Common myeloid progenitor, CD34-positive (primary cell): ENCODE results near the gene METTL5.

Source experiments
- CTCF ChIA-PET: fragments of 350-600 bp; sonication (Branson Sonifier 250); formaldehyde crosslinking; loops from one replicate; lab custom pipeline; 2021; ENCODE audit warnings: antibody characterized with exemption; lab: Charles Lee
- POLR2A ChIA-PET: fragments of 350-600 bp; sonication (Branson Sonifier 250); formaldehyde crosslinking; loops from one replicate; lab custom pipeline; 2021; ENCODE audit warnings: antibody characterized with exemption; lab: Charles Lee
- DNase-seq, 3 donors: peaks; one replicate each; pipeline versions ENCODE4 v3.0.0 to v3.0.0-alpha.2; 2013
- H3K27ac ChIP-seq, 2 experiments: 1 replicate in 1 of 2; 2 replicates in 1 of 2; pipeline ENCODE4 v1.7.0; 2013; ENCODE audit warnings: inconsistent platforms in 2 of 2, low read length in 2 of 2, mild to moderate bottlenecking in 2 of 2, low read depth in 1 of 2, moderate library complexity in 1 of 2; ENCODE audit not compliant: severe bottlenecking in 2 of 2, insufficient read depth in 1 of 2, poor library complexity in 1 of 2
- H3K27me3 ChIP-seq, 5 experiments: replicated peaks in 2 of 5; 1 replicate in 3 of 5; 2 replicates in 2 of 5; pipeline versions ENCODE4 v1.6.1 to v1.7.0; 2013; ENCODE audit warnings: low read length in 4 of 5, mild to moderate bottlenecking in 2 of 5, moderate library complexity in 2 of 5, inconsistent platforms in 1 of 5; ENCODE audit not compliant: insufficient read depth in 5 of 5, control insufficient read depth in 4 of 5
- H3K36me3 ChIP-seq, 4 experiments: 1 replicate in 2 of 4; 2 replicates in 2 of 4; pipeline versions ENCODE4 v1.6.1 to v1.7.0; 2013; ENCODE audit warnings: low read length in 3 of 4, control low read depth in 1 of 4, mild to moderate bottlenecking in 1 of 4; ENCODE audit not compliant: control insufficient read depth in 4 of 4, insufficient read depth in 4 of 4
- H3K4me1 ChIP-seq, 4 experiments: 1 replicate in 3 of 4; 2 replicates in 1 of 4; pipeline versions ENCODE4 v1.6.1 to v1.7.1; 2013; ENCODE audit warnings: low read length in 3 of 4, mild to moderate bottlenecking in 3 of 4, control low read depth in 1 of 4, inconsistent platforms in 1 of 4, moderate library complexity in 1 of 4; ENCODE audit not compliant: control insufficient read depth in 4 of 4, insufficient read depth in 4 of 4; ENCODE audit errors: control extremely low read depth in 1 of 4
- H3K4me3 ChIP-seq, 7 experiments: 1 replicate in 4 of 7; 2 replicates in 3 of 7; pipeline versions ENCODE4 v1.5.1 to v1.7.0; 2013; ENCODE audit warnings: mild to moderate bottlenecking in 7 of 7, low read length in 6 of 7, moderate library complexity in 6 of 7, inconsistent platforms in 2 of 7, low read depth in 2 of 7, control low read depth in 1 of 7; ENCODE audit not compliant: insufficient read depth in 4 of 7, control insufficient read depth in 1 of 7; ENCODE audit errors: extremely low read depth in 1 of 7
- H3K9me3 ChIP-seq, 5 experiments: 1 replicate in 4 of 5; 2 replicates in 1 of 5; pipeline versions ENCODE4 v1.6.1 to v1.7.1; 2013; ENCODE audit warnings: low read length in 4 of 5, mild to moderate bottlenecking in 2 of 5, inconsistent platforms in 1 of 5, low read depth in 1 of 5, moderate library complexity in 1 of 5; ENCODE audit not compliant: control insufficient read depth in 4 of 5, insufficient read depth in 2 of 5; ENCODE audit errors: control extremely low read depth in 1 of 5
- WGBS: methylation state at CpG from one replicate; pipeline ENCODE4 v1.1.5; 2013; ENCODE audit not compliant: insufficient coverage; 5-methylcytosine and 5-hydroxymethylcytosine counted together

Gene METTL5

GRCh38 chr2:169808221-169808620 is 16.5 kb downstream of the METTL5 start:
- no peak for DNase-seq
- H3K27me3 ChIP-seq, result no peaks in the 10 kb centered on the region
- H3K36me3 ChIP-seq, result peaks cover 27 to 68% (median 52%) of the 10 kb centered on the region in 4 experiments
- CTCF ChIA-PET, result interaction anchor here (0.9 to 1.3 kb wide), 3 partner anchors 11 to 356 kb away, joined by 3 to 4 read pairs (median 3); partner anchors contain the start of gene KLHL23
- POLR2A ChIA-PET, result no interaction called here
- no peak overlapping the region for H3K27ac ChIP-seq
- no peaks in the 10 kb centered on the region for H3K9me3 ChIP-seq
- H3K4me1 ChIP-seq, result no peaks in the 10 kb centered on the region
- 100% methylated on average over 4 of the region's 4 CpGs for WGBS
- H3K4me3 ChIP-seq, result no peak overlapping the region

GRCh38 chr2:169806586-169806985 is 18.1 kb downstream of the METTL5 start:
- Histone ChIP-seq H3K4me3 (no peak overlapping the region), H3K27me3 (no peaks in the 10 kb centered on the region), H3K4me1 (peaks cover 0 to 3% (median 0%) of the 10 kb centered on the region in 4 experiments), H3K9me3 (no peaks in the 10 kb centered on the region), H3K27ac (no peak overlapping the region), H3K36me3 (peaks cover 26 to 64% (median 48%) of the 10 kb centered on the region in 4 experiments)
- ChIA-PET POLR2A (no interaction called here), CTCF (no interaction called here)
- DNase-seq, result no peak

- H3K4me3 ChIP-seq, result no peak overlapping the region
- POLR2A ChIA-PET, result no interaction called here
- peak overlapping the region in 1 of 2 experiments; percentile 5 for H3K27ac ChIP-seq
- H3K4me1 ChIP-seq, result peaks cover 6 to 15% (median 9%) of the 10 kb centered on the region in 4 experiments
- H3K27me3 ChIP-seq, result no peaks in the 10 kb centered on the region
- no peaks in the 10 kb centered on the region for H3K9me3 ChIP-seq
- CTCF ChIA-PET, result interaction anchor here (0.6 to 2.0 kb wide), 3 partner anchors 9 to 118 kb away, joined by 4 to 8 read pairs (median 5); no protein-coding TSS in a partner anchor
- peaks cover 17 to 45% (median 32%) of the 10 kb centered on the region in 4 experiments for H3K36me3 ChIP-seq
- WGBS, result 96% methylated on average over 5 of the region's 9 CpGs
- DNase-seq, result no peak
Measured at GRCh38 chr2:169803480-169803879, 21.2 kb downstream of the METTL5 start.

- CTCF ChIA-PET, result no interaction called here
- Histone ChIP-seq H3K27ac (peak within 1 kb of the TSS; percentile 86 to 93), H3K36me3 (peaks cover 5 to 13% (median 10%) of the 10 kb centered on the region in 4 experiments), H3K9me3 (no peaks in the 10 kb centered on the region), H3K4me1 (peaks cover 6 to 20% (median 11%) of the 10 kb centered on the region in 4 experiments), H3K27me3 (no peaks in the 10 kb centered on the region), H3K4me3 (peak within 1 kb of the TSS; percentile 86 to 98 (median 90))
- DNase-seq, result peak; percentile 92 to 94 (median 94)
- under 1% methylated on average over 65 of the region's 67 CpGs for WGBS
- POLR2A ChIA-PET, result interaction anchor here (0.7 kb wide), 1 partner anchor 87 kb away, joined by 4 read pairs; no protein-coding TSS in a partner anchor
Measured at GRCh38 chr2:169798718-169799592, 25.8 kb downstream of the METTL5 start, which contains the start of gene SSB. TSS of gene SSB (plus strand) at chr2:169798871. CDS start at chr2:169800961, 2,090 bp downstream.

GRCh38 chr2:169798397-169798717 is 26.3 kb downstream of the METTL5 start:
- Histone ChIP-seq H3K9me3 (no peaks in the 10 kb centered on the region), H3K27ac (peak overlapping the region; percentile 86 to 93), H3K27me3 (no peaks in the 10 kb centered on the region), H3K36me3 (peaks cover 5 to 11% (median 6%) of the 10 kb centered on the region in 4 experiments), H3K4me1 (peaks cover 6 to 20% (median 11%) of the 10 kb centered on the region in 4 experiments), H3K4me3 (peak overlapping the region in 6 of 7 experiments; percentile 86 to 98 (median 90))
- CTCF ChIA-PET, result no interaction called here
- no CpG with 5 or more reads among the region's 4 CpGs for WGBS
- DNase-seq, result no peak
- POLR2A ChIA-PET, result no interaction called here

- WGBS, result 93% methylated on average over 3 of the region's 5 CpGs
- CTCF ChIA-PET, result no interaction called here
Measured at GRCh38 chr2:169797601-169798000, 27.1 kb downstream of the METTL5 start.

GRCh38 chr2:169796441-169796840 is 28.3 kb downstream of the METTL5 start:
- no peak for DNase-seq
- ChIA-PET POLR2A (no interaction called here), CTCF (no interaction called here)
- Histone ChIP-seq H3K36me3 (peaks cover 0 to 2% (median 0%) of the 10 kb centered on the region in 4 experiments), H3K4me1 (peaks cover 6 to 17% (median 11%) of the 10 kb centered on the region in 4 experiments), H3K4me3 (no peak overlapping the region), H3K27ac (no peak overlapping the region), H3K27me3 (no peaks in the 10 kb centered on the region), H3K9me3 (no peaks in the 10 kb centered on the region)
- 100% methylated on average over 3 of the region's 6 CpGs for WGBS

More at GRCh38 chr2:169797601-169798000, 27.1 kb downstream of the METTL5 start:
- peaks cover 6 to 20% (median 11%) of the 10 kb centered on the region in 4 experiments for H3K4me1 ChIP-seq
- no peak overlapping the region for H3K27ac ChIP-seq
- POLR2A ChIA-PET, result no interaction called here
- H3K9me3 ChIP-seq, result no peaks in the 10 kb centered on the region
- H3K36me3 ChIP-seq, result peaks cover 2 to 10% (median 4%) of the 10 kb centered on the region in 4 experiments
- no peak for DNase-seq
- H3K27me3 ChIP-seq, result no peaks in the 10 kb centered on the region
- H3K4me3 ChIP-seq, result no peak overlapping the region
